Endothelial cell of umbilical vein (primary cell): ENCODE measurements around the gene SETDB1. TPM values are rescaled to one million over a fixed set of nuclear protein-coding genes. Genes with fewer than 3 reads are reported as not detected.

ENCODE experiments used
- BruUV-seq: library from RNA; stranded (reverse); fragments of 400-500 nt; replicated peaks from 2 replicates; lab custom pipeline; 2021; lab: Mats Ljungman, UMichigan
- CTCF ChIA-PET: fragments of 300-600, 350-600 bp; sonication (Branson Sonifier 250); formaldehyde crosslinking; loops from one replicate; lab custom pipeline; 2021; ENCODE audit warnings: antibody characterized with exemption, inconsistent platforms; lab: Charles Lee
- POLR2A ChIA-PET: fragments of 300-600, 350-600 bp; sonication (Branson Sonifier 250); formaldehyde crosslinking; loops from one replicate; lab custom pipeline; 2021; ENCODE audit warnings: antibody characterized with exemption, inconsistent platforms; lab: Charles Lee
- DNase-seq: peaks from one replicate; pipeline ENCODE4 v3.0.0-alpha.2; 2011; ENCODE audit warnings: low read depth, low spot score
- FAIRE-seq: peaks from 2 replicates; lab custom pipeline; 2011; peaks lifted over from hg19 to GRCh38; lab: Jason Lieb, UNC
- H2AFZ ChIP-seq: 2 replicates; pipeline ENCODE4 v1.6.0; 2012; ENCODE audit warnings: low read depth, low read length, control low read depth, inconsistent platforms
- H3K27ac ChIP-seq: 2 replicates; pipeline ENCODE4 v1.5.1; 2011; ENCODE audit warnings: low read depth, mild to moderate bottlenecking, control low read depth, low read length, moderate library complexity; ENCODE audit not compliant: insufficient read depth
- H3K27me3 ChIP-seq, 2 experiments: 2 replicates each; pipeline versions ENCODE4 v1.6.0 to v1.6.1; 2011; ENCODE audit warnings: low read length in 2 of 2, mixed read lengths in 1 of 2; ENCODE audit not compliant: control insufficient read depth in 2 of 2, insufficient read depth in 2 of 2
- H3K36me3 ChIP-seq, 2 experiments: 2 replicates in 1 of 2; 3 replicates in 1 of 2; pipeline ENCODE4 v1.5.1; 2011; ENCODE audit warnings: low read length in 2 of 2, mild to moderate bottlenecking in 1 of 2, moderate library complexity in 1 of 2; ENCODE audit not compliant: control insufficient read depth in 2 of 2, insufficient read depth in 2 of 2; ENCODE audit errors: extremely low read depth in 1 of 2
- H3K4me1 ChIP-seq: 3 replicates; pipeline ENCODE4 v1.5.1; 2011; ENCODE audit warnings: mild to moderate bottlenecking, low read length; ENCODE audit not compliant: control insufficient read depth, insufficient read depth; ENCODE audit errors: extremely low read depth
- H3K4me2 ChIP-seq: 2 replicates; pipeline ENCODE4 v1.6.1; 2011; ENCODE audit warnings: low read length, control low read depth, mixed read lengths; ENCODE audit not compliant: insufficient read depth
- H3K4me3 ChIP-seq, 3 experiments: fragments of 200-600 bp in 1 of 3; sonication (generic), shearing (Covaris generic) in 1 of 3; replicated peaks in 1 of 3; 2 replicates each; pipeline ENCODE4 v1.5.1; 2011 to 2016; ENCODE audit warnings: control low read depth in 3 of 3, low read length in 3 of 3, mild to moderate bottlenecking in 2 of 3, inconsistent platforms in 1 of 3, low read depth in 1 of 3, moderate library complexity in 1 of 3; ENCODE audit not compliant: insufficient read depth in 1 of 3
- H3K79me2 ChIP-seq: 2 replicates; pipeline ENCODE4 v1.6.0; 2012; ENCODE audit warnings: low read length, inconsistent platforms; ENCODE audit not compliant: control insufficient read depth, insufficient read depth
- H3K9ac ChIP-seq: replicated peaks from 2 replicates; pipeline ENCODE3; 2011; ENCODE audit warnings: low read length, control low read depth; ENCODE audit not compliant: insufficient read depth; ENCODE audit errors: extremely low read depth
- H3K9me1 ChIP-seq: replicated peaks from 3 replicates; pipeline ENCODE4 v1.6.0; 2011; ENCODE audit warnings: mild to moderate bottlenecking, low read length; ENCODE audit not compliant: control insufficient read depth, insufficient read depth; ENCODE audit errors: extremely low read depth
- H3K9me3 ChIP-seq: replicated peaks from 2 replicates; pipeline ENCODE4 v1.5.1; 2012; ENCODE audit warnings: low read length, inconsistent platforms; ENCODE audit not compliant: control insufficient read depth, insufficient read depth
- H4K20me1 ChIP-seq: replicated peaks from 2 replicates; pipeline ENCODE3; 2011; ENCODE audit warnings: mild to moderate bottlenecking, low read length; ENCODE audit not compliant: control insufficient read depth, insufficient read depth; ENCODE audit errors: extremely low read depth
- CTCF ChIP-seq, 2 donors: IDR thresholded peaks; 1 replicate in 1 of 2; 2 replicates in 1 of 2; pipeline ENCODE4 v1.5.1; 2011; ENCODE audit warnings: low read length in 2 of 2, mild to moderate bottlenecking in 2 of 2, moderate library complexity in 2 of 2, control low read depth in 1 of 2, inconsistent platforms in 1 of 2, low read depth in 1 of 2; ENCODE audit not compliant: insufficient read depth in 1 of 2; ENCODE audit errors: extremely low read depth in 1 of 2
- EZH2 ChIP-seq: IDR thresholded peaks from 2 replicates; pipeline ENCODE4 v1.6.1; 2012; ENCODE audit warnings: borderline replicate concordance, low read depth, mild to moderate bottlenecking, moderate library complexity, low read length, inconsistent platforms; ENCODE audit not compliant: severe bottlenecking
- FOS ChIP-seq: IDR thresholded peaks from 2 replicates; pipeline ENCODE4 v1.6.1; 2011; ENCODE audit warnings: mild to moderate bottlenecking, low read length, moderate library complexity, borderline replicate concordance; ENCODE audit not compliant: insufficient read depth
- GATA2 ChIP-seq: IDR thresholded peaks from 2 replicates; pipeline ENCODE4 v1.7.0; 2011; ENCODE audit warnings: low read depth, mild to moderate bottlenecking, moderate library complexity, mixed read lengths, low read length; ENCODE audit not compliant: insufficient read length, insufficient read depth
- JUN ChIP-seq: IDR thresholded peaks from 2 replicates; pipeline ENCODE4 v1.6.1; 2011; ENCODE audit warnings: borderline replicate concordance, low read depth; ENCODE audit not compliant: insufficient read length, insufficient read depth
- MYC ChIP-seq: IDR thresholded peaks from one replicate; pipeline ENCODE4 v1.6.1; 2011; ENCODE audit warnings: mild to moderate bottlenecking, low read depth, low read length
- POLR2A ChIP-seq: IDR thresholded peaks from 2 replicates; pipeline ENCODE4 v1.6.1; 2012; ENCODE audit warnings: low read depth, mild to moderate bottlenecking, control low read depth, low read length
- POLR2AphosphoS5 ChIP-seq: IDR thresholded peaks from 2 replicates; pipeline ENCODE4 v1.6.1; 2012; ENCODE audit warnings: low read depth, mild to moderate bottlenecking, control low read depth, low read length, moderate library complexity; ENCODE audit not compliant: insufficient read depth
- dilution Hi-C: fragments of 300-500 bp; cut with MboI; formaldehyde crosslinking; loops from one replicate; pipeline ENCODE4 v1.15.0; 2019; ENCODE audit warnings: low sequenced_read_pairs; ENCODE audit not compliant: extremely low pct_ligation_motif_present
- intact Hi-C: fragments of 100-400 bp; cut with micrococcal nuclease; formaldehyde crosslinking; loops from one replicate; pipeline ENCODE4 v1.10.0; 2022
- polyA plus RNA-seq, 4 experiments: library from polyadenylated mRNA; depleted of rRNA in 3 of 4; stranded (reverse) in 3 of 4; unstranded in 1 of 4; fragments of >200 nt; gene quantifications; 2 replicates each; pipeline versions ENCODE4 v1.2.1 to v1.2.3, GENCODE V29; 2011 to 2012; ENCODE audit warnings: missing spikeins in 1 of 4
- total RNA-seq: library from RNA; stranded (reverse); gene quantifications from 2 replicates; pipeline ENCODE4 v1.2.3, GENCODE V29; 2021
- TF ChIP-seq, protein P1 (sequence below): IDR thresholded peaks from 2 replicates; pipeline ENCODE4 v1.6.1; 2011; ENCODE audit not compliant: insufficient read depth, insufficient read length

Gene SETDB1
- total and polyA plus RNA-seq, 2 donors (not counting 3 experiments of a cell fraction or from before 2014, with no cell fraction given), result 25.3 to 49.2 TPM

DNA sequence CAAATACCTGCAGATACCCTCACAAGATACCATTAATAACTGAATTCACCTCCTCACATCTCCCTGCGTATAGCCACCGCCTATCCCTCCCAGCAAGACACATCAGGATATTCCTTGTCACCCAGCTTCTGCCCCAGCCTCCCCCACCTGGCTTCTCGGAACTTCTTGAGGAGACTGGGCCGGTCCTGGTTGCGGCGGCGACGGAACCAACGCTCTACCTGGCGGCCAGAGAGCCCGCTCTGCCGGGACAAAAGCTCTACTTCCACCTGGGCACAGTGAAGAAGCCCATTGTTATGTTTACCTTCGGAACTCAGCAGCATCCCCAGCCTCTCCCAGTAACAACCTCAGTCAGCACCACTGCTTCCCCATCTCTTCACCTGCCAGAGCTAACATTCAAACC, 41.8 kb downstream of the SETDB1 start:
- H3K4me1 ChIP-seq, result peaks cover 15% of the 10 kb centered on the region
- H3K9me1 ChIP-seq, result no peaks in the 10 kb centered on the region
- no peaks in the 10 kb centered on the region for H3K27me3 ChIP-seq
- intact Hi-C loops, result no loop called here
- DNase-seq (no peak), FAIRE-seq (no peak)
- H3K36me3 ChIP-seq, result peaks cover 23 to 35% of the 10 kb centered on the region in 2 experiments
- H3K4me3 ChIP-seq, result no peak overlapping the region
- no peak overlapping the region for H2AFZ ChIP-seq
- H3K27ac ChIP-seq, result no peak overlapping the region
- no peak overlapping the region for H3K4me2 ChIP-seq
- CTCF ChIA-PET, result no interaction called here
- TF ChIP-seq POLR2A, result no peak
- TF ChIP-seq GATA2, result no peak
- no peak for TF ChIP-seq MYC
- TF ChIP-seq, protein P1, sequence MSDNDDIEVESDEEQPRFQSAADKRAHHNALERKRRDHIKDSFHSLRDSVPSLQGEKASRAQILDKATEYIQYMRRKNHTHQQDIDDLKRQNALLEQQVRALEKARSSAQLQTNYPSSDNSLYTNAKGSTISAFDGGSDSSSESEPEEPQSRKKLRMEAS, result no peak
- TF ChIP-seq CTCF (IDR thresholded peaks at IDR 0.05; ENCODE audit: extremely low read depth in 1 of 2, insufficient read depth in 1 of 2, low read depth in 1 of 2, low read length in 2 of 2), result no peak
- no peak for TF ChIP-seq JUN
- no peak for TF ChIP-seq POLR2AphosphoS5
- no peak for TF ChIP-seq EZH2
- no peak for TF ChIP-seq FOS
- POLR2A ChIA-PET, result no interaction called here
- no TSS peak for BruUV-seq
- H3K9me3 ChIP-seq, result no peaks in the 10 kb centered on the region
- H4K20me1 ChIP-seq, result no peaks in the 10 kb centered on the region
- H3K9ac ChIP-seq, result no peak overlapping the region
- dilution Hi-C loops, result no loop called here
- H3K79me2 ChIP-seq, result peaks cover 45% of the 10 kb centered on the region
